Liver (tissue), 4 donors: Measurements from ENCODE around the gene HBP1. TPM values are rescaled to one million over a fixed set of nuclear protein-coding genes. Genes with fewer than 3 reads are reported as not detected.

Experiments used
- polyA plus RNA-seq, 2 donors: library from polyadenylated mRNA; stranded (reverse) in 1 of 2; unstranded in 1 of 2; fragments of 200-250 nt in 1 of 2; fragments of >200 nt in 1 of 2; fragmentation: Nextera tagmentation in 1 of 2; extraction: Ambion mirVana in 1 of 2; gene quantifications; one replicate each; pipeline versions ENCODE4 v1.2.1 to v1.2.3, GENCODE V29; 2013 to 2015
- total RNA-seq, 2 donors: library from RNA; depleted of rRNA; stranded (reverse); fragments of >200 nt; gene quantifications; one replicate each; pipeline ENCODE4 v1.2.3, GENCODE V29; 2014
- donor health status: healthy.
- donor health status: healthy.
- donor health status: healthy.

Gene HBP1
- total and polyA plus RNA-seq, 4 donors: 24.6 to 67.9 (median 48.1) TPM

Other genes starting within 250 kb of the HBP1 start
- 10 to 100 TPM in 1 of 2 donors, 1 to 10 TPM in 1; 1.6 to 41.8 TPM for gene PRKAR2B, start 124.3 kb upstream of the HBP1 start, total RNA-seq
- 1 to 10 TPM in 1 of 2 donors, under 1 TPM in 1; 0.88 to 1.6 TPM for gene PRKAR2B, start 124.3 kb upstream of the HBP1 start, polyA plus RNA-seq